GM21447 (cell line): ENCODE data around the gene HOMER2.

Experiments used
- ATAC-seq: cut with Tn5 transposase; IDR thresholded peaks from one replicate; pipeline ENCODE4 v1.9.1; 2021; ENCODE audit not compliant: unreplicated experiment

HOMER2 gene

GRCh38 chr15:82805994-82806406 lies 146.5 kb downstream of the HOMER2 start, which contains the start of gene FSD2:
Gene FSD2, minus strand, starts transcription at chr15:82806069. Its CDS starts 18,679 bp downstream, at chr15:82787390.
- peak; percentile 65 for ATAC-seq

GRCh38 chr15:82804575-82804949 lies 148.0 kb downstream of the HOMER2 start:
- ATAC-seq = no peak

GRCh38 chr15:82803793-82804574 lies 148.5 kb downstream of the HOMER2 start:
- ATAC-seq = no peak

- no peak for ATAC-seq
These were observed 150.0 kb downstream of the HOMER2 start for GRCh38 chr15:82802497-82802896.

GRCh38 chr15:82799183-82799841 lies 153.2 kb downstream of the HOMER2 start:
- no peak for ATAC-seq
